GM23338 (cell line): ENCODE results near the gene DNAH17. TPM values are rescaled to one million over a fixed set of nuclear protein-coding genes. Genes with fewer than 3 reads are reported as not detected.

Source experiments
- ATAC-seq: fragments of 200-7000 bp; cut with Tn5 transposase; 3 replicates; pipeline ENCODE4 v1.9.1; 2020
- DNase-seq: peaks from one replicate; pipeline ENCODE4 v3.0.0-alpha.2; 2015; ENCODE audit warnings: low spot score
- H2AFZ ChIP-seq: fragments of 200-600 bp; sonication (generic); 2 replicates; pipeline ENCODE4 v1.8.0; 2016; ENCODE audit warnings: antibody characterized with exemption, mild to moderate bottlenecking, moderate library complexity
- H3F3A ChIP-seq: fragments of 200-600 bp; sonication (generic); replicated peaks from 2 replicates; pipeline ENCODE4 v1.8.0; 2017; ENCODE audit warnings: antibody characterized with exemption, mixed run types, low read depth
- H3K27ac ChIP-seq: fragments of 200-600 bp; sonication (generic); 2 replicates; pipeline ENCODE4 v1.6.1; 2016; ENCODE audit warnings: low read depth
- H3K27me3 ChIP-seq: fragments of 200-600 bp; sonication (generic); 2 replicates; pipeline ENCODE4 v1.8.0; 2016; ENCODE audit warnings: mild to moderate bottlenecking, mixed run types, moderate library complexity; ENCODE audit not compliant: insufficient read depth
- H3K36me3 ChIP-seq: fragments of 200-600 bp; sonication (generic); 2 replicates; pipeline ENCODE4 v1.8.0; 2016; ENCODE audit warnings: mild to moderate bottlenecking; ENCODE audit not compliant: insufficient read depth
- H3K4me1 ChIP-seq: fragments of 200-600 bp; sonication (generic); 2 replicates; pipeline ENCODE4 v1.8.0; 2016; ENCODE audit warnings: mild to moderate bottlenecking, moderate library complexity; ENCODE audit not compliant: insufficient read depth
- H3K4me2 ChIP-seq: fragments of 200-600 bp; sonication (generic); 2 replicates; pipeline ENCODE4 v1.7.1; 2017; ENCODE audit warnings: mixed run types
- H3K4me3 ChIP-seq: fragments of 200-600 bp; sonication (generic); 2 replicates; pipeline ENCODE4 v1.6.1; 2016; ENCODE audit warnings: mixed run types
- H3K79me2 ChIP-seq: fragments of 200-600 bp; sonication (generic); replicated peaks from 2 replicates; pipeline ENCODE4 v1.8.0; 2017; ENCODE audit warnings: mild to moderate bottlenecking; ENCODE audit not compliant: insufficient read depth
- H3K9me2 ChIP-seq: fragments of 200-600 bp; sonication (generic); 2 replicates; pipeline ENCODE4 v1.8.0; 2017; ENCODE audit not compliant: insufficient read depth
- H4K20me1 ChIP-seq: fragments of 200-600 bp; sonication (generic); replicated peaks from 2 replicates; pipeline ENCODE4 v1.8.0; 2017; ENCODE audit warnings: mild to moderate bottlenecking; ENCODE audit not compliant: insufficient read depth
- H3K27ac Mint-ChIP-seq: 2 replicates; pipeline ENCODE4 v1.8.0; 2020; ENCODE audit warnings: inconsistent platforms, mild to moderate bottlenecking, moderate library complexity, mixed read lengths
- H3K27me3 Mint-ChIP-seq: 3 replicates; pipeline ENCODE4 v1.8.0; 2022; ENCODE audit warnings: low read depth, mild to moderate bottlenecking, moderate library complexity, mixed read lengths, inconsistent platforms; ENCODE audit not compliant: insufficient read depth, poor library complexity
- H3K36me3 Mint-ChIP-seq: 3 replicates; pipeline ENCODE4 v1.8.0; 2021; ENCODE audit warnings: low read depth, mild to moderate bottlenecking, inconsistent platforms, moderate library complexity, mixed read lengths
- H3K4me1 Mint-ChIP-seq: 3 replicates; pipeline ENCODE4 v1.8.0; 2020; ENCODE audit warnings: mild to moderate bottlenecking, inconsistent platforms, mixed read lengths
- H3K4me3 Mint-ChIP-seq: 3 replicates; pipeline ENCODE4 v1.8.0; 2021; ENCODE audit warnings: moderate library complexity, mild to moderate bottlenecking, inconsistent platforms, mixed read lengths
- H3K9me3 Mint-ChIP-seq: 3 replicates; pipeline ENCODE4 v1.8.0; 2020; ENCODE audit warnings: moderate library complexity, mild to moderate bottlenecking, inconsistent platforms, mixed read lengths
- POLR2AphosphoS5 ChIP-seq: IDR thresholded peaks from 2 replicates; pipeline ENCODE4 v1.6.1; 2016; ENCODE audit warnings: antibody characterized with exemption, low read depth
- REST ChIP-seq: IDR thresholded peaks from one replicate; pipeline ENCODE4 v1.6.1; 2018; ENCODE audit warnings: antibody characterized with exemption; ENCODE audit not compliant: unreplicated experiment
- ZNF462 ChIP-seq: fragments of 250-450 bp; sonication (Bioruptor Pico); IDR thresholded peaks from 2 replicates; pipeline ENCODE4 v1.5.0; 2020; ENCODE audit warnings: mild to moderate bottlenecking, moderate library complexity
- polyA plus RNA-seq: library from polyadenylated mRNA; unstranded; fragments of >200 nt; fragmentation: Nextera tagmentation; extraction: Ambion mirVana; gene quantifications from 2 replicates; pipeline ENCODE4 v1.2.1, GENCODE V29; 2016
- total RNA-seq: library from RNA; depleted of rRNA; stranded (reverse); fragments of >200 nt; shearing (Covaris generic); gene quantifications from 2 replicates; pipeline ENCODE4 v1.2.3, GENCODE V29; 2014
- TF ChIP-seq, protein P1 (sequence below), 2 experiments: fragments of 200-600 bp in 1 of 2; sonication (generic) in 1 of 2; conservative IDR thresholded peaks; 2 replicates each; pipeline versions ENCODE4 v1.5.1 to v1.6.1; 2016 to 2017; ENCODE audit warnings: antibody characterized with exemption in 2 of 2, low read depth in 2 of 2, mild to moderate bottlenecking in 2 of 2, moderate library complexity in 1 of 2

Gene DNAH17
- total and polyA plus RNA-seq, 2 experiments from 2014 or later, result 0.59 to 2.0 TPM

- Mint-ChIP-seq H3K4me1 (peaks cover 21% of the 10 kb centered on the region), H3K36me3 (no peaks in the 10 kb centered on the region), H3K27ac (no peak overlapping the region), H3K27me3 (peaks cover 5% of the 10 kb centered on the region), H3K9me3 (no peaks in the 10 kb centered on the region), H3K4me3 (no peak overlapping the region)
- TF ChIP-seq, protein P1, sequence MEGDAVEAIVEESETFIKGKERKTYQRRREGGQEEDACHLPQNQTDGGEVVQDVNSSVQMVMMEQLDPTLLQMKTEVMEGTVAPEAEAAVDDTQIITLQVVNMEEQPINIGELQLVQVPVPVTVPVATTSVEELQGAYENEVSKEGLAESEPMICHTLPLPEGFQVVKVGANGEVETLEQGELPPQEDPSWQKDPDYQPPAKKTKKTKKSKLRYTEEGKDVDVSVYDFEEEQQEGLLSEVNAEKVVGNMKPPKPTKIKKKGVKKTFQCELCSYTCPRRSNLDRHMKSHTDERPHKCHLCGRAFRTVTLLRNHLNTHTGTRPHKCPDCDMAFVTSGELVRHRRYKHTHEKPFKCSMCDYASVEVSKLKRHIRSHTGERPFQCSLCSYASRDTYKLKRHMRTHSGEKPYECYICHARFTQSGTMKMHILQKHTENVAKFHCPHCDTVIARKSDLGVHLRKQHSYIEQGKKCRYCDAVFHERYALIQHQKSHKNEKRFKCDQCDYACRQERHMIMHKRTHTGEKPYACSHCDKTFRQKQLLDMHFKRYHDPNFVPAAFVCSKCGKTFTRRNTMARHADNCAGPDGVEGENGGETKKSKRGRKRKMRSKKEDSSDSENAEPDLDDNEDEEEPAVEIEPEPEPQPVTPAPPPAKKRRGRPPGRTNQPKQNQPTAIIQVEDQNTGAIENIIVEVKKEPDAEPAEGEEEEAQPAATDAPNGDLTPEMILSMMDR (conservative IDR thresholded peaks at IDR 0.05; ENCODE audit: low read depth in 2 of 2), result no peak
- Histone ChIP-seq H3K36me3 (no peaks in the 10 kb centered on the region), H3K27me3 (no peaks in the 10 kb centered on the region), H3F3A (no peaks in the 10 kb centered on the region), H2AFZ (no peak overlapping the region), H3K27ac (no peak overlapping the region), H4K20me1 (no peaks in the 10 kb centered on the region), H3K79me2 (no peaks in the 10 kb centered on the region), H3K9me2 (no peaks in the 10 kb centered on the region), H3K4me1 (peaks cover 12% of the 10 kb centered on the region), H3K4me2 (no peak overlapping the region), H3K4me3 (no peak overlapping the region)
- ATAC-seq, result no peak
- no peak for DNase-seq
Measured at GRCh38 chr17:78600181-78600721, 23.1 kb upstream of the DNAH17 start.

DNA sequence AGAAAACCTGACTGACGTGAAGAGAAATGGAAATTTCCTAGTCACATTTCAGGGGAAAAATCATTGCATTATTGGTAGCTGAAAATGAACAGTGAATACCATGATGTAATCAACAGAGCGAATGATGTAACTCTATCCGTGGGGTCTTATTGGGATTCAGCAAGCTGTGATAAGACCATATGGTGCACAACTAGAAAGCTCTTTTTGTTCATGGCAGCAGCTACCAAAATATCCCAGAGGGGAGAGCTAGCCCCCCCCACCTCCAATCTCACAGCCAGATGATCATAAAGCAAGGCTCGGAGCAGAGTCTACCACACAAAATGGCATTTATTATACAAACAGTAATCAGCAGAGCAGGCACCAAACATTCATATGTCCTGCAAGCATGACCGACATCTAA lies 22.2 kb upstream of the DNAH17 start:
- H3K27me3 Mint-ChIP-seq, result peaks cover 5% of the 10 kb centered on the region
- H3K4me3 Mint-ChIP-seq, result no peak overlapping the region

More for the DNA sequence above, 22.2 kb upstream of the DNAH17 start:
- no peak for DNase-seq
- Histone ChIP-seq H3K4me3 (no peak overlapping the region), H3K27me3 (no peaks in the 10 kb centered on the region), H3K4me1 (peaks cover 12% of the 10 kb centered on the region), H3K36me3 (no peaks in the 10 kb centered on the region), H3K79me2 (no peaks in the 10 kb centered on the region), H3K9me2 (no peaks in the 10 kb centered on the region), H3K4me2 (no peak overlapping the region), H2AFZ (peak overlapping the region; percentile 39; the same call in 1 of the 2 replicates), H4K20me1 (no peaks in the 10 kb centered on the region), H3K27ac (no peak overlapping the region), H3F3A (no peaks in the 10 kb centered on the region)
- Mint-ChIP-seq H3K27ac (0 out of 2 replicates have a peak overlapping the region, but pooled peaks have one; percentile 36), H3K9me3 (no peaks in the 10 kb centered on the region), H3K36me3 (no peaks in the 10 kb centered on the region), H3K4me1 (peaks cover 21% of the 10 kb centered on the region)
- TF ChIP-seq ZNF462 (CRISPR knock-in tag), result no peak
- no peak for TF ChIP-seq REST
- TF ChIP-seq POLR2AphosphoS5, result no peak
- ATAC-seq, result no peak
